ENCODE measurements around the gene BSN.
"Not testable (repeated sequence)": the region's sequence is repeated elsewhere in the genome, so short reads cannot be mapped to it uniquely, and the experiment has no call there.

Gene BSN

GRCh38 chr3:49688338-49689045 is 134.2 kb downstream of the BSN start:
- H3K27me3 ChIP-seq (ENCODE audit: control insufficient read depth, insufficient read depth, low read length, poor library complexity, severe bottlenecking); H3K27ac ChIP-seq (ENCODE audit: insufficient read depth, low read depth, low read length, poor library complexity, severe bottlenecking); H3K4me1 ChIP-seq (ENCODE audit: control insufficient read depth, insufficient read depth, low read length); H3K36me3 ChIP-seq (ENCODE audit: control insufficient read depth, insufficient read depth, low read length); H3K9me3 ChIP-seq (ENCODE audit: control insufficient read depth, low read length): not testable (repeated sequence)
- H3K4me3 ChIP-seq (ENCODE audit: insufficient read depth, low read depth, low read length): peak overlapping the region; percentile 82
- 84 to 85% methylated on average over 7 of the region's 7 CpGs for WGBS, 2 experiments

GRCh38 chr3:49689046-49689907 is 135.0 kb downstream of the BSN start, which contains the start of the genes MST1 and RNF123:
TSS of gene MST1 (minus strand) at chr3:49689474. CDS start at chr3:49688691, 783 bp downstream.
TSS of gene RNF123 (plus strand) at chr3:49689557. CDS start at chr3:49691166, 1,609 bp downstream.
- Histone ChIP-seq H3K9me3 (ENCODE audit: control insufficient read depth, low read length) (no peaks in the 10 kb centered on the region), H3K4me1 (ENCODE audit: control insufficient read depth, insufficient read depth, low read length) (no peaks in the 10 kb centered on the region), H3K27me3 (ENCODE audit: control insufficient read depth, insufficient read depth, low read length, poor library complexity, severe bottlenecking) (peaks cover 6% of the 10 kb centered on the region), H3K36me3 (ENCODE audit: control insufficient read depth, insufficient read depth, low read length) (peaks cover 4% of the 10 kb centered on the region), H3K27ac (ENCODE audit: insufficient read depth, low read depth, low read length, poor library complexity, severe bottlenecking) (no peak within 1 kb of the TSS), H3K4me3 (ENCODE audit: insufficient read depth, low read depth, low read length) (peak within 1 kb of the TSS; percentile 82)
- 5 to 7% methylated on average over 66 of the region's 66 CpGs for WGBS, 2 experiments

GRCh38 chr3:49689908-49690624 is 135.8 kb downstream of the BSN start:
- not testable (repeated sequence) for H3K4me1 ChIP-seq (ENCODE audit: control insufficient read depth, insufficient read depth, low read length); H3K27me3 ChIP-seq (ENCODE audit: control insufficient read depth, insufficient read depth, low read length, poor library complexity, severe bottlenecking); H3K9me3 ChIP-seq (ENCODE audit: control insufficient read depth, low read length); H3K36me3 ChIP-seq (ENCODE audit: control insufficient read depth, insufficient read depth, low read length); H3K27ac ChIP-seq (ENCODE audit: insufficient read depth, low read depth, low read length, poor library complexity, severe bottlenecking)
- WGBS, 2 experiments: 18 to 22% methylated on average over 16 of the region's 16 CpGs
- peak overlapping the region; percentile 82 for H3K4me3 ChIP-seq (ENCODE audit: insufficient read depth, low read depth, low read length)

- not testable (repeated sequence) for H3K4me3 ChIP-seq (ENCODE audit: insufficient read depth, low read depth, low read length); H3K9me3 ChIP-seq (ENCODE audit: control insufficient read depth, low read length); H3K27me3 ChIP-seq (ENCODE audit: control insufficient read depth, insufficient read depth, low read length, poor library complexity, severe bottlenecking); H3K36me3 ChIP-seq (ENCODE audit: control insufficient read depth, insufficient read depth, low read length); H3K27ac ChIP-seq (ENCODE audit: insufficient read depth, low read depth, low read length, poor library complexity, severe bottlenecking); H3K4me1 ChIP-seq (ENCODE audit: control insufficient read depth, insufficient read depth, low read length)
- WGBS, 2 experiments: 93 to 96% methylated on average over 3 of the region's 3 CpGs
These were observed 136.6 kb downstream of the BSN start for GRCh38 chr3:49690856-49691255.

GRCh38 chr3:49691481-49691880 is 137.2 kb downstream of the BSN start:
- not testable (repeated sequence) for H3K4me3 ChIP-seq (ENCODE audit: insufficient read depth, low read depth, low read length); H3K36me3 ChIP-seq (ENCODE audit: control insufficient read depth, insufficient read depth, low read length); H3K27ac ChIP-seq (ENCODE audit: insufficient read depth, low read depth, low read length, poor library complexity, severe bottlenecking); H3K27me3 ChIP-seq (ENCODE audit: control insufficient read depth, insufficient read depth, low read length, poor library complexity, severe bottlenecking); H3K9me3 ChIP-seq (ENCODE audit: control insufficient read depth, low read length); H3K4me1 ChIP-seq (ENCODE audit: control insufficient read depth, insufficient read depth, low read length)
- 90 to 93% methylated on average over 3 of the region's 3 CpGs for WGBS, 2 experiments

GRCh38 chr3:49694409-49695070 is 140.3 kb downstream of the BSN start:
- H3K9me3 ChIP-seq (ENCODE audit: control insufficient read depth, low read length); H3K36me3 ChIP-seq (ENCODE audit: control insufficient read depth, insufficient read depth, low read length); H3K4me1 ChIP-seq (ENCODE audit: control insufficient read depth, insufficient read depth, low read length); H3K27me3 ChIP-seq (ENCODE audit: control insufficient read depth, insufficient read depth, low read length, poor library complexity, severe bottlenecking); H3K4me3 ChIP-seq (ENCODE audit: insufficient read depth, low read depth, low read length); H3K27ac ChIP-seq (ENCODE audit: insufficient read depth, low read depth, low read length, poor library complexity, severe bottlenecking): not testable (repeated sequence)
- 77% methylated on average over 6 of the region's 6 CpGs for WGBS, 2 experiments

- 95 to 98% methylated on average over 3 to 4 of the region's 4 CpGs for WGBS, 2 experiments
- not testable (repeated sequence) for H3K27ac ChIP-seq (ENCODE audit: insufficient read depth, low read depth, low read length, poor library complexity, severe bottlenecking); H3K4me1 ChIP-seq (ENCODE audit: control insufficient read depth, insufficient read depth, low read length); H3K9me3 ChIP-seq (ENCODE audit: control insufficient read depth, low read length); H3K27me3 ChIP-seq (ENCODE audit: control insufficient read depth, insufficient read depth, low read length, poor library complexity, severe bottlenecking); H3K4me3 ChIP-seq (ENCODE audit: insufficient read depth, low read depth, low read length); H3K36me3 ChIP-seq (ENCODE audit: control insufficient read depth, insufficient read depth, low read length)
These were observed 141.2 kb downstream of the BSN start for GRCh38 chr3:49695350-49696015.

GRCh38 chr3:49699281-49699979 is 145.2 kb downstream of the BSN start:
- Histone ChIP-seq H3K36me3 (ENCODE audit: control insufficient read depth, insufficient read depth, low read length) (peaks cover 8% of the 10 kb centered on the region), H3K4me1 (ENCODE audit: control insufficient read depth, insufficient read depth, low read length) (peaks cover 6% of the 10 kb centered on the region), H3K27me3 (ENCODE audit: control insufficient read depth, insufficient read depth, low read length, poor library complexity, severe bottlenecking) (no peaks in the 10 kb centered on the region), H3K27ac (ENCODE audit: insufficient read depth, low read depth, low read length, poor library complexity, severe bottlenecking) (no peak overlapping the region), H3K9me3 (ENCODE audit: control insufficient read depth, low read length) (no peaks in the 10 kb centered on the region), H3K4me3 (ENCODE audit: insufficient read depth, low read depth, low read length) (no peak overlapping the region)
- WGBS, 2 experiments: 94 to 95% methylated on average over 16 of the region's 16 CpGs

- no peaks in the 10 kb centered on the region for H3K27me3 ChIP-seq (ENCODE audit: control insufficient read depth, insufficient read depth, low read length, poor library complexity, severe bottlenecking)
- 92 to 95% methylated on average over 8 of the region's 8 CpGs for WGBS, 2 experiments
- no peak overlapping the region for H3K4me3 ChIP-seq (ENCODE audit: insufficient read depth, low read depth, low read length)
These were observed 145.7 kb downstream of the BSN start for GRCh38 chr3:49700014-49700413.

More at GRCh38 chr3:49700014-49700413, 145.7 kb downstream of the BSN start:
- H3K36me3 ChIP-seq (ENCODE audit: control insufficient read depth, insufficient read depth, low read length): peaks cover 8% of the 10 kb centered on the region
- H3K4me1 ChIP-seq (ENCODE audit: control insufficient read depth, insufficient read depth, low read length): peaks cover 6% of the 10 kb centered on the region
- H3K27ac ChIP-seq (ENCODE audit: insufficient read depth, low read depth, low read length, poor library complexity, severe bottlenecking): no peak overlapping the region
- no peaks in the 10 kb centered on the region for H3K9me3 ChIP-seq (ENCODE audit: control insufficient read depth, low read length)

Measured in ectodermal cell (in vitro differentiated cells).